Mucosa of stomach (tissue), 1 donor: Measurements from ENCODE around the gene JARID2.

Source experiments
- H3K27me3 ChIP-seq: one replicate; pipeline ENCODE4 v1.7.0; 2013; ENCODE audit warnings: mild to moderate bottlenecking, low read length; ENCODE audit not compliant: control insufficient read depth, insufficient read depth
- H3K36me3 ChIP-seq: one replicate; pipeline ENCODE4 v1.7.0; 2013; ENCODE audit warnings: low read length; ENCODE audit not compliant: control insufficient read depth, insufficient read depth
- H3K4me1 ChIP-seq: one replicate; pipeline ENCODE4 v1.7.0; 2013; ENCODE audit warnings: mild to moderate bottlenecking, low read length; ENCODE audit not compliant: control insufficient read depth, insufficient read depth
- H3K4me3 ChIP-seq: one replicate; pipeline ENCODE4 v1.7.0; 2013; ENCODE audit warnings: low read length
- H3K9ac ChIP-seq: one replicate; pipeline ENCODE4 v1.7.0; 2013; ENCODE audit warnings: mild to moderate bottlenecking, low read length, moderate library complexity
- H3K9me3 ChIP-seq: one replicate; pipeline ENCODE4 v1.7.0; 2013; ENCODE audit warnings: mild to moderate bottlenecking, low read length, moderate library complexity; ENCODE audit not compliant: control insufficient read depth
- donor health status: Pancreatic carcinoma.

Gene JARID2

GRCh38 chr6:15490242-15491100 lies 244.6 kb downstream of the JARID2 start:
- H3K4me1 ChIP-seq = peaks cover 5% of the 10 kb centered on the region
- no peak overlapping the region for H3K9ac ChIP-seq

GRCh38 chr6:15491255-15491985 lies 245.6 kb downstream of the JARID2 start:
- Histone ChIP-seq H3K4me3 (no peak overlapping the region), H3K4me1 (peaks cover 5% of the 10 kb centered on the region), H3K36me3 (no peaks in the 10 kb centered on the region), H3K9ac (no peak overlapping the region), H3K27me3 (no peaks in the 10 kb centered on the region), H3K9me3 (no peaks in the 10 kb centered on the region)

More at GRCh38 chr6:15490242-15491100, 244.6 kb downstream of the JARID2 start:
- H3K4me3 ChIP-seq = no peak overlapping the region
- H3K27me3 ChIP-seq = no peaks in the 10 kb centered on the region
- no peaks in the 10 kb centered on the region for H3K36me3 ChIP-seq
- no peaks in the 10 kb centered on the region for H3K9me3 ChIP-seq

GRCh38 chr6:15491986-15492269 lies 246.1 kb downstream of the JARID2 start:
- no peaks in the 10 kb centered on the region for H3K36me3 ChIP-seq
- H3K4me1 ChIP-seq = peaks cover 5% of the 10 kb centered on the region
- H3K27me3 ChIP-seq = no peaks in the 10 kb centered on the region
- H3K9me3 ChIP-seq = no peaks in the 10 kb centered on the region
- H3K4me3 ChIP-seq = no peak overlapping the region
- H3K9ac ChIP-seq = no peak overlapping the region

- Histone ChIP-seq H3K9ac (no peak overlapping the region), H3K9me3 (no peaks in the 10 kb centered on the region), H3K4me1 (peaks cover 5% of the 10 kb centered on the region), H3K4me3 (no peak overlapping the region), H3K27me3 (no peaks in the 10 kb centered on the region), H3K36me3 (no peaks in the 10 kb centered on the region)
These were observed 247.7 kb downstream of the JARID2 start for GRCh38 chr6:15493437-15494168.

GRCh38 chr6:15495375-15495901 lies 249.6 kb downstream of the JARID2 start:
- Histone ChIP-seq H3K4me1 (peaks cover 5% of the 10 kb centered on the region), H3K36me3 (no peaks in the 10 kb centered on the region)

DNA sequence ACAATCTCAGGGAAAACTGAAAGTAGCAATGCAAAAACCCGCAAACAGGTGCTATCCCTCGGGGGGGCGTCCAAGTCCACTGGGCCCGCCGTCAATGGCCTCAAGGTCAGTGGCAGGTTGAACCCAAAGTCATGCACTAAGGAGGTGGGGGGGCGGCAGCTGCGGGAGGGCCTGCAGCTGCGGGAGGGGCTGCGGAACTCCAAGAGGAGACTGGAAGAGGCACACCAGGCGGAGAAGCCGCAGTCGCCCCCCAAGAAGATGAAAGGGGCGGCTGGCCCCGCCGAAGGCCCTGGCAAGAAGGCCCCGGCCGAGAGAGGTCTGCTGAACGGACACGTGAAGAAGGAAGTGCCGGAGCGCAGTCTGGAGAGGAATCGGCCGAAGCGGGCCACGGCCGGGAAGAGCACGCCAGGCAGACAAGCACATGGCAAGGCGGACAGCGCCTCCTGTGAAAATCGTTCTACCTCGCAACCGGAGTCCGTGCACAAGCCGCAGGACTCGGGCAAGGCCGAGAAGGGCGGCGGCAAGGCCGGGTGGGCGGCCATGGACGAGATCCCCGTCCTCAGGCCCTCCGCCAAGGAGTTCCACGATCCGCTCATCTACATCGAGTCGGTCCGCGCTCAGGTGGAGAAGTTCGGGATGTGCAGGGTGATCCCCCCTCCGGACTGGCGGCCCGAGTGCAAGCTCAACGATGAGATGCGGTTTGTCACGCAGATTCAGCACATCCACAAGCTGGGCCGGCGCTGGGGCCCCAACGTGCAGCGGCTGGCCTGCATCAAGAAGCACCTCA lies 250.7 kb downstream of the JARID2 start:
- Histone ChIP-seq H3K9me3 (no peaks in the 10 kb centered on the region), H3K27me3 (no peaks in the 10 kb centered on the region), H3K36me3 (peaks cover 7% of the 10 kb centered on the region), H3K4me1 (no peaks in the 10 kb centered on the region), H3K4me3 (no peak overlapping the region), H3K9ac (no peak overlapping the region)

More at GRCh38 chr6:15495375-15495901, 249.6 kb downstream of the JARID2 start:
- no peaks in the 10 kb centered on the region for H3K9me3 ChIP-seq
- H3K4me3 ChIP-seq = no peak overlapping the region
- H3K9ac ChIP-seq = no peak overlapping the region
- no peaks in the 10 kb centered on the region for H3K27me3 ChIP-seq

GRCh38 chr6:15498640-15499039 lies 252.8 kb downstream of the JARID2 start:
- no peaks in the 10 kb centered on the region for H3K27me3 ChIP-seq
- no peaks in the 10 kb centered on the region for H3K4me1 ChIP-seq
- H3K4me3 ChIP-seq = no peak overlapping the region
- no peak overlapping the region for H3K9ac ChIP-seq
- H3K9me3 ChIP-seq = no peaks in the 10 kb centered on the region
- H3K36me3 ChIP-seq = peaks cover 10% of the 10 kb centered on the region

- no peak overlapping the region for H3K9ac ChIP-seq
- H3K9me3 ChIP-seq = no peaks in the 10 kb centered on the region
- peaks cover 10% of the 10 kb centered on the region for H3K36me3 ChIP-seq
- H3K27me3 ChIP-seq = no peaks in the 10 kb centered on the region
- H3K4me1 ChIP-seq = no peaks in the 10 kb centered on the region
- H3K4me3 ChIP-seq = no peak overlapping the region
These were observed 253.3 kb downstream of the JARID2 start for GRCh38 chr6:15499125-15499524.

- Histone ChIP-seq H3K9ac (no peak overlapping the region), H3K4me3 (no peak overlapping the region), H3K9me3 (no peaks in the 10 kb centered on the region), H3K4me1 (no peaks in the 10 kb centered on the region), H3K36me3 (peaks cover 10% of the 10 kb centered on the region), H3K27me3 (no peaks in the 10 kb centered on the region)
These were observed 253.7 kb downstream of the JARID2 start for GRCh38 chr6:15499591-15499990.

DNA sequence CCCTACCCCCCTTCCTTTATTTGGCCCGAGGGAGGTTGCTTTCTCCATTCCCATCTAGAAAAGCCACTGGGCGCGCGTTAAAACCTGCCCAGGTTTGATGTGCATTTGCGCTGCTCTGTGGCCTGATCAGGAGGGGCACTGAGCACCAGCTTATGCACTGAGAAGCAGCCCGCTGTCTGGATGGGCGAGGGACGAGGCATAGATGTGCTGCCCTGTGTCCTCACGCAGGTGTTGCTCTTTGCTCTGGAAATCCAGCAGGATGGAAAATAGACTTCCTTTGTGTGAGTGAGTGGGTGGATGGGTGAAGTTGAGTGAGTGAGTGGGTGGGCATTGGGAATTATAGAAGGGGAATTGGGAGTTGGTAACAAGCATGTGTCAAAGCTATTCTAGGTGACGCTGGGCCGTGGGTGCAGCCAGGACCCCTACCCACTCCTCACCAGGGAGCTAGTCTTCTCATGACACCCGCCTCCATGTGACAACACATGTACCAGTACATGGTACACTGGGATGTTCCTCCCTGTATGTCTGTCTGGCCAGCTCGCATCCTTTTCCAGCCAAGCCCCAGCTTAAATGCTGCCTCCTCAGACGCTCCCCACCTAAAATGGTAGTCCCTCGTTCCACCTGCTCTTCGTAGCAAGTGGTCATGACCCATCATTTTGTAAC lies 254.3 kb downstream of the JARID2 start:
- H3K4me3 ChIP-seq = no peak overlapping the region
- H3K36me3 ChIP-seq = peaks cover 10% of the 10 kb centered on the region
- no peaks in the 10 kb centered on the region for H3K9me3 ChIP-seq
- no peaks in the 10 kb centered on the region for H3K27me3 ChIP-seq
- H3K4me1 ChIP-seq = no peaks in the 10 kb centered on the region
- no peak overlapping the region for H3K9ac ChIP-seq
